Measurements from ENCODE around the gene PHF2.

The PHF2 gene

DNA sequence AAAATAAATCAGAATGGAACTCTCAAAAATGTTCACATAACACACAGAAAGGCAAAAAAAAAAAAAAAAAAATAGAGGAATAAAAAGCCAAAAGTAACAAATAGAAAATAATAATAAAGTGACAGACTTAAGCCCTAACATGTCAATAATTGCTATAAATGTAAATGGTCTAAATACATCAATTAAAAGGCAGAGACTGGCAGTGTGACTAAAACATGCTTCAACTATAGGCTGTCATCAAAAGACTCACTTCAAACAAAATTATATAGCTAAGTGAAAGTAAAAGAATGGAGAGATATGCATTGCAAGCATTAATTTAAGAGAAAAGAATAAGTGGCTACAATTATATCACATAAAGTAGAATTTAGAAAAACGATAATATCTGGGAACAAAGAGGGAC lies 114.2 kb downstream of the PHF2 start:
- Histone ChIP-seq H2BK5ac (ENCODE audit: low read length) (no peak overlapping the region), H2AK5ac (ENCODE audit: low read depth, low read length) (no peak overlapping the region), H2BK15ac (ENCODE audit: low read length) (no peak overlapping the region), H2AFZ (ENCODE audit: low read length) (no peak overlapping the region), H2BK12ac (ENCODE audit: low read length) (no peak overlapping the region), H3K79me1 (ENCODE audit: low read depth, low read length) (no peaks in the 10 kb centered on the region), H3K27me3 (ENCODE audit: control insufficient read depth in 3 of 3, insufficient read depth in 3 of 3, low read depth in 1 of 3, low read length in 3 of 3) (peaks cover 0 to 1% (median 0%) of the 10 kb centered on the region in 3 experiments), H3K27ac (replicated peaks; ENCODE audit: low read length) (no peak overlapping the region), H4K8ac (ENCODE audit: low read depth, low read length) (no peak overlapping the region), H3K9ac (ENCODE audit: low read depth, low read length, poor library complexity) (no peak overlapping the region), H3K36me3 (replicated peaks in 1 of 2; ENCODE audit: control insufficient read depth in 2 of 2, insufficient read depth in 2 of 2, low read length in 2 of 2) (no peaks in the 10 kb centered on the region), H4K91ac (ENCODE audit: low read depth, low read length, poor library complexity) (no peak overlapping the region), H3K4me3 (ENCODE audit: low read length in 2 of 2) (no peak overlapping the region), H3K14ac (ENCODE audit: low read length) (no peak overlapping the region), H3K18ac (ENCODE audit: low read length) (no peak overlapping the region), H3K4ac (ENCODE audit: low read length) (no peak overlapping the region), H3K23ac (ENCODE audit: low read depth, low read length, poor library complexity) (no peak overlapping the region), H3K4me1 (ENCODE audit: control insufficient read depth in 2 of 2, insufficient read depth in 1 of 2, low read depth in 1 of 2, low read length in 2 of 2) (peaks cover 0 to 2% of the 10 kb centered on the region in 2 donors), H2BK120ac (ENCODE audit: low read depth, low read length) (no peak overlapping the region), H3K4me2 (ENCODE audit: insufficient read depth, low read length, poor library complexity, severe bottlenecking) (no peak overlapping the region), H3K9me3 (replicated peaks in 1 of 2; ENCODE audit: control insufficient read depth in 2 of 2, insufficient read depth in 1 of 2, low read depth in 1 of 2, low read length in 2 of 2) (no peaks in the 10 kb centered on the region)
- no CpG with 5 or more reads among the region's 1 CpG for WGBS, 2 donors (ENCODE audit: extremely low coverage in 2 of 2, insufficient read length in 2 of 2, insufficient replicate concordance in 1 of 2)
- no peak for DNase-seq (ENCODE audit: low spot score)

DNA sequence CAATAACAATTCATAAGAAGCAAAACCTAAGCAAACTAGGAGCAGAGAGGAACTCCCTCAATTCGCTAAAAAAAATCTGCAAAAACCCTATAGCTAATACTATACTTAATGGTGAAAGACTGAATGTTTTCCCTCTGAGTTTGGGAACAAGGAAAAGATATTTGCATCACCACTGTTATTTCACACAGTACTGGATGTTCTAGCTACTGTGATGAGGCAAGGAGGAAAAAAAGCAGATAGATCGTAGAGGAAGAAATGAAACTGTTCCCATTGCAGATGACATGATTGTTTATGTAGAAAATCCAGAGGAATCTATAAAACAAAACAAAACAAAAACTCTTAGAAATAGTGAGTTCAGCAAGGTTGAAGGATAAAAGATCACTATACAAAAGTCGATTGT lies 116.7 kb downstream of the PHF2 start:
- H3K79me1 ChIP-seq (ENCODE audit: low read depth, low read length), result no peaks in the 10 kb centered on the region
- H2BK5ac ChIP-seq (ENCODE audit: low read length), result no peak overlapping the region
- H3K4ac ChIP-seq (ENCODE audit: low read length), result no peak overlapping the region
- no peak overlapping the region for H2BK15ac ChIP-seq (ENCODE audit: low read length)
- H3K9ac ChIP-seq (ENCODE audit: low read depth, low read length, poor library complexity), result no peak overlapping the region
- H3K4me2 ChIP-seq (ENCODE audit: insufficient read depth, low read length, poor library complexity, severe bottlenecking), result no peak overlapping the region
- H3K18ac ChIP-seq (ENCODE audit: low read length), result no peak overlapping the region
- no peak overlapping the region for H3K23ac ChIP-seq (ENCODE audit: low read depth, low read length, poor library complexity)
- no peak overlapping the region for H2AK5ac ChIP-seq (ENCODE audit: low read depth, low read length)
- H3K27me3 ChIP-seq (ENCODE audit: control insufficient read depth in 3 of 3, insufficient read depth in 3 of 3, low read depth in 1 of 3, low read length in 3 of 3), result no peaks in the 10 kb centered on the region
- no peak for DNase-seq (ENCODE audit: low spot score)
- H2BK12ac ChIP-seq (ENCODE audit: low read length), result no peak overlapping the region
- no peak overlapping the region for H2BK120ac ChIP-seq (ENCODE audit: low read depth, low read length)
- no peak overlapping the region for H2AFZ ChIP-seq (ENCODE audit: low read length)
- no peak overlapping the region for H3K4me3 ChIP-seq (ENCODE audit: low read length in 2 of 2)
- H4K91ac ChIP-seq (ENCODE audit: low read depth, low read length, poor library complexity), result no peak overlapping the region
- H3K27ac ChIP-seq (replicated peaks; ENCODE audit: low read length), result no peak overlapping the region
- WGBS, 2 donors (ENCODE audit: extremely low coverage in 2 of 2, insufficient read length in 2 of 2, insufficient replicate concordance in 1 of 2), result no CpG with 5 or more reads among the region's 3 CpGs
- H3K14ac ChIP-seq (ENCODE audit: low read length), result no peak overlapping the region
- H3K9me3 ChIP-seq (replicated peaks in 1 of 2; ENCODE audit: control insufficient read depth in 2 of 2, insufficient read depth in 1 of 2, low read depth in 1 of 2, low read length in 2 of 2), result no peaks in the 10 kb centered on the region
- H3K36me3 ChIP-seq (replicated peaks in 1 of 2; ENCODE audit: control insufficient read depth in 2 of 2, insufficient read depth in 2 of 2, low read length in 2 of 2), result no peaks in the 10 kb centered on the region
- no peaks in the 10 kb centered on the region for H3K4me1 ChIP-seq (ENCODE audit: control insufficient read depth in 2 of 2, insufficient read depth in 1 of 2, low read depth in 1 of 2, low read length in 2 of 2)
- H4K8ac ChIP-seq (ENCODE audit: low read depth, low read length), result no peak overlapping the region

DNA sequence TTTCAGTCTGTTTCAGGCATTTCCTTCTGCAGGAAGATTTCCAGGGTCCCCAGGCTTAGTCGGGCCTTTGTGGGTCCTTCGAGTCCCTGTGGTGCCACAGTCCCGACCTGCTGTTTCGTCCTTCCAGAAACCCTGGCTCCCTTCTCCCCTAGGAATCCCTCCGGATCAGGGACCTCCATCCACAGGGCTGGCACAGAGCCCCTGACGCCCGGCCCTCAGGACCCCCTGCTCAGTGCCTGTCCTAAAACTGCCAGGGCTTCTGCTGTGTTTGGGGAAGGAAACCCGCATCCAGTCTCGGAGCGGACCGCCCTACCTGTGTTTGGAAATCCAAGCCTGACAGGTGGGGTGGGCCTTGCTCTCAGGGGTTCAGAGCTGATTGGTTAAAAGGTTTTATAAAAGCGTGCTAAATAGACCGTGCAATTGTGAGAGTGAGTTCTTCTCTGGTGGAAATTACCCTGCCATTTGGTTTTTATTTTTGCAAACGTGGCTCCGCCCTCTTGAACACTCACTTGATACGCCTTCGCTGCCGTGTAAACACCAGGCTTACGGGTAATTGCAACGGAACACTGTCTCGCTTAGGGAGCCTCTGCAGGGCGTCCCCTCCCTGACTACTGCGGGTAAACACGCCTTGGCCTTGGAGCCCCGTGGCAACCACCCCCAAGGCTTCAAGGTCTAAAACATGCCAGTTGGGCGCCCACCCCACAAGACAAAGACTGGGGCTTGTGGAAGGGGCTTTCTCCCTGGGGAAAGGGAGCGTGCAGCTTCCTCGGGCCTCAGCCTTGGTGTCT lies 121.2 kb downstream of the PHF2 start:
- DNase-seq (ENCODE audit: low spot score), result no peak
- H2AK5ac ChIP-seq (ENCODE audit: low read depth, low read length), result no peak overlapping the region

DNA sequence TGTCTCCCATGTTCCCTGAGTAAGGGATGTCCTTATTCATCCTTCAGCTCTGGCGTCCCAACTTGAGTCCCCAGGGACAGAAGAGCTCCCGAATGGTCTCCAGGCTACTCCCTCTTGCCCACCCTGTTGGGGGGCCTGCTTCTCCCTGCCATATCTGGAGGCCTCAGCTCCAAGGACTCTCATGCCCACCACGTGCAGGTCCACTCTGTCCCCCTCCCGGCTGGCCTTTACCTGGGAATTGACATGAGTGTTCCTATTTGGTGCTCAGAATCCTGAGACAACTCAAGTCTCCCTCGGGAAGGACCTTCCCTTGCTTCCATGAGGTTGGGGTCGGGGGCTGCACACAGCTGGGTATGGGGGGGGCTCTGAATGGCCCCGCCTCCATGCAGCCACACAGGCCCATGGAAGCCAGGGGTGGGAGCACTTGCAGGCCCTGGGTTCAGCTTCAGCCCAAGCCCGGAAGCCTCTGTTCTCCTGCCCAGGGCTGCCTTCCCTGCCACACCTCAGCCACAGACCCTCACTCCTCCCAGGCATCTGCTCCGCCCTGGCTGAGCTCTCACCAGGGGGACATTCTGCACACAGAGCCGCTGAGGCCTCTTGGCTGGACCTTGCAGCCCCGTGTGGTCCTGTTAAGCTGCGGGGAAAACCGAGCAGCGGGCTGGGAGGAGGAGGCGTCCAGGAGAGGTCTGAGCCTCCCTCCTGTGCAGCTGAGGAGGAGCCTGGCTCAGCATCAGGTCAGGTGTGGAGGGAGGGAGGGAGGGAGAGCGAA lies 121.9 kb downstream of the PHF2 start:
- no peak overlapping the region for H2BK12ac ChIP-seq (ENCODE audit: low read length)
- H3K4me1 ChIP-seq (ENCODE audit: control insufficient read depth in 2 of 2, insufficient read depth in 1 of 2, low read depth in 1 of 2, low read length in 2 of 2), result no peaks in the 10 kb centered on the region
- DNase-seq (ENCODE audit: low spot score), result no peak
- peak overlapping the region; percentile 31 for H3K18ac ChIP-seq (ENCODE audit: low read length)
- H2AK5ac ChIP-seq (ENCODE audit: low read depth, low read length), result no peak overlapping the region
- WGBS, 2 donors (ENCODE audit: extremely low coverage in 2 of 2, insufficient read length in 2 of 2, insufficient replicate concordance in 1 of 2), result no CpG with 5 or more reads among the region's 16 CpGs
- H3K27me3 ChIP-seq (ENCODE audit: control insufficient read depth in 3 of 3, insufficient read depth in 3 of 3, low read depth in 1 of 3, low read length in 3 of 3), result no peaks in the 10 kb centered on the region
- no peak overlapping the region for H3K14ac ChIP-seq (ENCODE audit: low read length)
- H3K4me3 ChIP-seq (ENCODE audit: low read length in 2 of 2), result no peak overlapping the region
- H3K79me1 ChIP-seq (ENCODE audit: low read depth, low read length), result no peaks in the 10 kb centered on the region
- H2BK120ac ChIP-seq (ENCODE audit: low read depth, low read length), result no peak overlapping the region
- H3K4ac ChIP-seq (ENCODE audit: low read length), result no peak overlapping the region
- H3K27ac ChIP-seq (replicated peaks; ENCODE audit: low read length), result no peak overlapping the region
- no peak overlapping the region for H3K9ac ChIP-seq (ENCODE audit: low read depth, low read length, poor library complexity)
- H2AFZ ChIP-seq (ENCODE audit: low read length), result peak overlapping the region; percentile 11
- peaks cover 3 to 11% of the 10 kb centered on the region in 2 donors for H3K9me3 ChIP-seq (replicated peaks in 1 of 2; ENCODE audit: control insufficient read depth in 2 of 2, insufficient read depth in 1 of 2, low read depth in 1 of 2, low read length in 2 of 2)
- no peak overlapping the region for H4K8ac ChIP-seq (ENCODE audit: low read depth, low read length)
- no peak overlapping the region for H3K4me2 ChIP-seq (ENCODE audit: insufficient read depth, low read length, poor library complexity, severe bottlenecking)
- H4K91ac ChIP-seq (ENCODE audit: low read depth, low read length, poor library complexity), result no peak overlapping the region
- no peak overlapping the region for H2BK15ac ChIP-seq (ENCODE audit: low read length)
- no peak overlapping the region for H3K23ac ChIP-seq (ENCODE audit: low read depth, low read length, poor library complexity)
- no peaks in the 10 kb centered on the region for H3K36me3 ChIP-seq (replicated peaks in 1 of 2; ENCODE audit: control insufficient read depth in 2 of 2, insufficient read depth in 2 of 2, low read length in 2 of 2)
- no peak overlapping the region for H2BK5ac ChIP-seq (ENCODE audit: low read length)

More for the DNA sequence above, 121.2 kb downstream of the PHF2 start:
- peaks cover 3 to 11% of the 10 kb centered on the region in 2 donors for H3K9me3 ChIP-seq (replicated peaks in 1 of 2; ENCODE audit: control insufficient read depth in 2 of 2, insufficient read depth in 1 of 2, low read depth in 1 of 2, low read length in 2 of 2)
- H3K18ac ChIP-seq (ENCODE audit: low read length), result peak overlapping the region; percentile 32
- whole genome bisulfite sequencing, 2 donors (ENCODE audit: extremely low coverage in 2 of 2, insufficient read length in 2 of 2, insufficient replicate concordance in 1 of 2), result no CpG with 5 or more reads among the region's 28 CpGs
- H2AFZ ChIP-seq (ENCODE audit: low read length), result peak overlapping the region; percentile 11
- H2BK15ac ChIP-seq (ENCODE audit: low read length), result no peak overlapping the region
- no peak overlapping the region for H4K8ac ChIP-seq (ENCODE audit: low read depth, low read length)
- H3K79me1 ChIP-seq (ENCODE audit: low read depth, low read length), result no peaks in the 10 kb centered on the region
- no peak overlapping the region for H3K4me3 ChIP-seq (ENCODE audit: low read length in 2 of 2)
- H3K36me3 ChIP-seq (replicated peaks in 1 of 2; ENCODE audit: control insufficient read depth in 2 of 2, insufficient read depth in 2 of 2, low read length in 2 of 2), result no peaks in the 10 kb centered on the region
- H3K4me2 ChIP-seq (ENCODE audit: insufficient read depth, low read length, poor library complexity, severe bottlenecking), result no peak overlapping the region
- no peak overlapping the region for H3K23ac ChIP-seq (ENCODE audit: low read depth, low read length, poor library complexity)
- H2BK5ac ChIP-seq (ENCODE audit: low read length), result no peak overlapping the region
- no peaks in the 10 kb centered on the region for H3K4me1 ChIP-seq (ENCODE audit: control insufficient read depth in 2 of 2, insufficient read depth in 1 of 2, low read depth in 1 of 2, low read length in 2 of 2)
- no peak overlapping the region for H2BK12ac ChIP-seq (ENCODE audit: low read length)
- H2BK120ac ChIP-seq (ENCODE audit: low read depth, low read length), result no peak overlapping the region
- H3K4ac ChIP-seq (ENCODE audit: low read length), result no peak overlapping the region
- H3K27ac ChIP-seq (replicated peaks; ENCODE audit: low read length), result no peak overlapping the region
- no peak overlapping the region for H3K14ac ChIP-seq (ENCODE audit: low read length)
- no peak overlapping the region for H3K9ac ChIP-seq (ENCODE audit: low read depth, low read length, poor library complexity)
- H4K91ac ChIP-seq (ENCODE audit: low read depth, low read length, poor library complexity), result no peak overlapping the region
- H3K27me3 ChIP-seq (ENCODE audit: control insufficient read depth in 3 of 3, insufficient read depth in 3 of 3, low read depth in 1 of 3, low read length in 3 of 3), result no peaks in the 10 kb centered on the region
